GM23338 (cell line): ENCODE results near the gene MLST8. TPM values are rescaled to one million over a fixed set of nuclear protein-coding genes. Genes with fewer than 3 reads are reported as not detected.

Experiments
- ATAC-seq: fragments of 200-7000 bp; cut with Tn5 transposase; 3 replicates; pipeline ENCODE4 v1.9.1; 2020
- DNase-seq: peaks from one replicate; pipeline ENCODE4 v3.0.0-alpha.2; 2015; ENCODE audit warnings: low spot score
- H2AFZ ChIP-seq: fragments of 200-600 bp; sonication (generic); 2 replicates; pipeline ENCODE4 v1.8.0; 2016; ENCODE audit warnings: antibody characterized with exemption, mild to moderate bottlenecking, moderate library complexity
- H3F3A ChIP-seq: fragments of 200-600 bp; sonication (generic); replicated peaks from 2 replicates; pipeline ENCODE4 v1.8.0; 2017; ENCODE audit warnings: antibody characterized with exemption, mixed run types, low read depth
- H3K27ac ChIP-seq: fragments of 200-600 bp; sonication (generic); 2 replicates; pipeline ENCODE4 v1.6.1; 2016; ENCODE audit warnings: low read depth
- H3K27me3 ChIP-seq: fragments of 200-600 bp; sonication (generic); 2 replicates; pipeline ENCODE4 v1.8.0; 2016; ENCODE audit warnings: mild to moderate bottlenecking, mixed run types, moderate library complexity; ENCODE audit not compliant: insufficient read depth
- H3K36me3 ChIP-seq: fragments of 200-600 bp; sonication (generic); 2 replicates; pipeline ENCODE4 v1.8.0; 2016; ENCODE audit warnings: mild to moderate bottlenecking; ENCODE audit not compliant: insufficient read depth
- H3K4me1 ChIP-seq: fragments of 200-600 bp; sonication (generic); 2 replicates; pipeline ENCODE4 v1.8.0; 2016; ENCODE audit warnings: mild to moderate bottlenecking, moderate library complexity; ENCODE audit not compliant: insufficient read depth
- H3K4me2 ChIP-seq: fragments of 200-600 bp; sonication (generic); 2 replicates; pipeline ENCODE4 v1.7.1; 2017; ENCODE audit warnings: mixed run types
- H3K4me3 ChIP-seq: fragments of 200-600 bp; sonication (generic); 2 replicates; pipeline ENCODE4 v1.6.1; 2016; ENCODE audit warnings: mixed run types
- H3K79me2 ChIP-seq: fragments of 200-600 bp; sonication (generic); replicated peaks from 2 replicates; pipeline ENCODE4 v1.8.0; 2017; ENCODE audit warnings: mild to moderate bottlenecking; ENCODE audit not compliant: insufficient read depth
- H3K9me2 ChIP-seq: fragments of 200-600 bp; sonication (generic); 2 replicates; pipeline ENCODE4 v1.8.0; 2017; ENCODE audit not compliant: insufficient read depth
- H4K20me1 ChIP-seq: fragments of 200-600 bp; sonication (generic); replicated peaks from 2 replicates; pipeline ENCODE4 v1.8.0; 2017; ENCODE audit warnings: mild to moderate bottlenecking; ENCODE audit not compliant: insufficient read depth
- H3K27ac Mint-ChIP-seq: 2 replicates; pipeline ENCODE4 v1.8.0; 2020; ENCODE audit warnings: inconsistent platforms, mild to moderate bottlenecking, moderate library complexity, mixed read lengths
- H3K27me3 Mint-ChIP-seq: 3 replicates; pipeline ENCODE4 v1.8.0; 2022; ENCODE audit warnings: low read depth, mild to moderate bottlenecking, moderate library complexity, mixed read lengths, inconsistent platforms; ENCODE audit not compliant: insufficient read depth, poor library complexity
- H3K36me3 Mint-ChIP-seq: 3 replicates; pipeline ENCODE4 v1.8.0; 2021; ENCODE audit warnings: low read depth, mild to moderate bottlenecking, inconsistent platforms, moderate library complexity, mixed read lengths
- H3K4me1 Mint-ChIP-seq: 3 replicates; pipeline ENCODE4 v1.8.0; 2020; ENCODE audit warnings: mild to moderate bottlenecking, inconsistent platforms, mixed read lengths
- H3K4me3 Mint-ChIP-seq: 3 replicates; pipeline ENCODE4 v1.8.0; 2021; ENCODE audit warnings: moderate library complexity, mild to moderate bottlenecking, inconsistent platforms, mixed read lengths
- H3K9me3 Mint-ChIP-seq: 3 replicates; pipeline ENCODE4 v1.8.0; 2020; ENCODE audit warnings: moderate library complexity, mild to moderate bottlenecking, inconsistent platforms, mixed read lengths
- CREB1 ChIP-seq: fragments of 250-450 bp; sonication (Bioruptor Pico); IDR thresholded peaks from 2 replicates; pipeline ENCODE4 v1.5.0; 2020; ENCODE audit warnings: low read depth, mild to moderate bottlenecking, moderate library complexity
- EZH2 ChIP-seq: fragments of 200-600 bp; sonication (generic); IDR thresholded peaks from one replicate; pipeline ENCODE4 v1.8.0; 2017; ENCODE audit warnings: antibody characterized with exemption, mild to moderate bottlenecking, low read depth; ENCODE audit not compliant: unreplicated experiment
- EZH2phosphoT487 ChIP-seq: fragments of 200-600 bp; sonication (generic); IDR thresholded peaks from one replicate; pipeline ENCODE4 v1.8.1; 2018; ENCODE audit warnings: antibody characterized with exemption; ENCODE audit not compliant: unreplicated experiment
- JUNB ChIP-seq: IDR thresholded peaks from one replicate; pipeline ENCODE4 v1.6.1; 2016; ENCODE audit warnings: antibody characterized with exemption; ENCODE audit not compliant: unreplicated experiment
- NANOG ChIP-seq: IDR thresholded peaks from 2 replicates; pipeline ENCODE4 v1.6.1; 2016; ENCODE audit warnings: antibody characterized with exemption, borderline replicate concordance
- POLR2AphosphoS5 ChIP-seq: IDR thresholded peaks from 2 replicates; pipeline ENCODE4 v1.6.1; 2016; ENCODE audit warnings: antibody characterized with exemption, low read depth
- STAT1 ChIP-seq: IDR thresholded peaks from one replicate; pipeline ENCODE4 v1.6.1; 2016; ENCODE audit warnings: antibody characterized with exemption; ENCODE audit not compliant: unreplicated experiment
- ZNF114 ChIP-seq: fragments of 250-450 bp; sonication (Bioruptor Pico); IDR thresholded peaks from 2 replicates; pipeline ENCODE4 v1.5.0; 2020; ENCODE audit warnings: mild to moderate bottlenecking, moderate library complexity
- ZNF331 ChIP-seq: fragments of 250-450 bp; sonication (Bioruptor Pico); IDR thresholded peaks from 2 replicates; pipeline ENCODE4 v1.5.0; 2020; ENCODE audit warnings: low read depth, mild to moderate bottlenecking, moderate library complexity
- polyA plus RNA-seq: library from polyadenylated mRNA; unstranded; fragments of >200 nt; fragmentation: Nextera tagmentation; extraction: Ambion mirVana; gene quantifications from 2 replicates; pipeline ENCODE4 v1.2.1, GENCODE V29; 2016
- total RNA-seq: library from RNA; depleted of rRNA; stranded (reverse); fragments of >200 nt; shearing (Covaris generic); gene quantifications from 2 replicates; pipeline ENCODE4 v1.2.3, GENCODE V29; 2014
- TF ChIP-seq, protein P1 (sequence below): IDR thresholded peaks from one replicate; pipeline ENCODE4 v1.6.1; 2018; ENCODE audit warnings: antibody characterized with exemption; ENCODE audit not compliant: unreplicated experiment
- TF ChIP-seq, protein P2 (sequence below): IDR thresholded peaks from 2 replicates; pipeline ENCODE4 v1.6.1; 2016; ENCODE audit warnings: antibody characterized with exemption
- TF ChIP-seq, protein P3 (sequence below): fragments of 250-450 bp; sonication (Bioruptor Pico); IDR thresholded peaks from 2 replicates; pipeline ENCODE4 v1.5.0; 2020; ENCODE audit warnings: mild to moderate bottlenecking, moderate library complexity
- TF ChIP-seq, protein P4 (sequence below), 2 experiments: fragments of 200-600 bp in 1 of 2; sonication (generic) in 1 of 2; conservative IDR thresholded peaks; 2 replicates each; pipeline versions ENCODE4 v1.5.1 to v1.6.1; 2016 to 2017; ENCODE audit warnings: antibody characterized with exemption in 2 of 2, low read depth in 2 of 2, mild to moderate bottlenecking in 2 of 2, moderate library complexity in 1 of 2

MLST8 gene
- total and polyA plus RNA-seq, 2 experiments from 2014 or later, result 58.8 to 138 TPM

DNA sequence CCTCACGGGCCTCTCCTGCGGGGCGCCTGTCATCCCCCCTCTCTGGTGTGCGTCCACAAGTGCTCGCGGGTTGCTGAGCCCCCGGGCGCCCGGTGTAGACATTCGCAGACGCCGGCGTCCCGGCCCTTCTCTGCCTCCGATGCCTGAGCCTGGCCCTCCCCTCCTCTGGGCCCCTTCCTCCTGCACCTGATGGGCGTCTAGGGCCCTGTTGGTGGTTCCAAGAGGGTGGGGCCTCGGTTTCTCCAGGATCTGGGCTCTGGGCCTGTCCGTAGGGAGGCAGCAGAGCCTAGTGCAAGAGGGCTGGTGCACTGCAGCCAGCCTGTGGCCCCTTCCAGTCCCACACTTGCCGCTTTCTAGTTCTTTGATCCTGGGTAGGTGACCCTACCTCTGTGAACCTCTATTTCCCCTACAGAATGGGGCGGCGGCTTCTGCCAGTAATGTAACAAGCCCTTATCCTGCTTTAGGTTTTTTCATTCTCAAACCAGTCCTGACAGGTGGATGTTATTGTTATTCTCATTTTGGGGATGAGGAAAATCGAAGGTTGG is 18.8 kb downstream of the MLST8 start:
- H3K27me3 ChIP-seq, result no peaks in the 10 kb centered on the region
- H3K4me2 ChIP-seq, result peak overlapping the region; percentile 94
- no peaks in the 10 kb centered on the region for H3K36me3 Mint-ChIP-seq
- TF ChIP-seq, protein P1, sequence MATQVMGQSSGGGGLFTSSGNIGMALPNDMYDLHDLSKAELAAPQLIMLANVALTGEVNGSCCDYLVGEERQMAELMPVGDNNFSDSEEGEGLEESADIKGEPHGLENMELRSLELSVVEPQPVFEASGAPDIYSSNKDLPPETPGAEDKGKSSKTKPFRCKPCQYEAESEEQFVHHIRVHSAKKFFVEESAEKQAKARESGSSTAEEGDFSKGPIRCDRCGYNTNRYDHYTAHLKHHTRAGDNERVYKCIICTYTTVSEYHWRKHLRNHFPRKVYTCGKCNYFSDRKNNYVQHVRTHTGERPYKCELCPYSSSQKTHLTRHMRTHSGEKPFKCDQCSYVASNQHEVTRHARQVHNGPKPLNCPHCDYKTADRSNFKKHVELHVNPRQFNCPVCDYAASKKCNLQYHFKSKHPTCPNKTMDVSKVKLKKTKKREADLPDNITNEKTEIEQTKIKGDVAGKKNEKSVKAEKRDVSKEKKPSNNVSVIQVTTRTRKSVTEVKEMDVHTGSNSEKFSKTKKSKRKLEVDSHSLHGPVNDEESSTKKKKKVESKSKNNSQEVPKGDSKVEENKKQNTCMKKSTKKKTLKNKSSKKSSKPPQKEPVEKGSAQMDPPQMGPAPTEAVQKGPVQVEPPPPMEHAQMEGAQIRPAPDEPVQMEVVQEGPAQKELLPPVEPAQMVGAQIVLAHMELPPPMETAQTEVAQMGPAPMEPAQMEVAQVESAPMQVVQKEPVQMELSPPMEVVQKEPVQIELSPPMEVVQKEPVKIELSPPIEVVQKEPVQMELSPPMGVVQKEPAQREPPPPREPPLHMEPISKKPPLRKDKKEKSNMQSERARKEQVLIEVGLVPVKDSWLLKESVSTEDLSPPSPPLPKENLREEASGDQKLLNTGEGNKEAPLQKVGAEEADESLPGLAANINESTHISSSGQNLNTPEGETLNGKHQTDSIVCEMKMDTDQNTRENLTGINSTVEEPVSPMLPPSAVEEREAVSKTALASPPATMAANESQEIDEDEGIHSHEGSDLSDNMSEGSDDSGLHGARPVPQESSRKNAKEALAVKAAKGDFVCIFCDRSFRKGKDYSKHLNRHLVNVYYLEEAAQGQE, result no peak
- TF ChIP-seq NANOG (no peak), CREB1 (CRISPR knock-in tag) (no peak), ZNF114 (CRISPR knock-in tag) (no peak), ZNF331 (no peak), EZH2 (no peak), EZH2phosphoT487 (no peak), STAT1 (no peak), JUNB (no peak), POLR2AphosphoS5 (no peak)
- TF ChIP-seq, protein P2, sequence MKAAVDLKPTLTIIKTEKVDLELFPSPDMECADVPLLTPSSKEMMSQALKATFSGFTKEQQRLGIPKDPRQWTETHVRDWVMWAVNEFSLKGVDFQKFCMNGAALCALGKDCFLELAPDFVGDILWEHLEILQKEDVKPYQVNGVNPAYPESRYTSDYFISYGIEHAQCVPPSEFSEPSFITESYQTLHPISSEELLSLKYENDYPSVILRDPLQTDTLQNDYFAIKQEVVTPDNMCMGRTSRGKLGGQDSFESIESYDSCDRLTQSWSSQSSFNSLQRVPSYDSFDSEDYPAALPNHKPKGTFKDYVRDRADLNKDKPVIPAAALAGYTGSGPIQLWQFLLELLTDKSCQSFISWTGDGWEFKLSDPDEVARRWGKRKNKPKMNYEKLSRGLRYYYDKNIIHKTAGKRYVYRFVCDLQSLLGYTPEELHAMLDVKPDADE, result no peak
- TF ChIP-seq, protein P3, sequence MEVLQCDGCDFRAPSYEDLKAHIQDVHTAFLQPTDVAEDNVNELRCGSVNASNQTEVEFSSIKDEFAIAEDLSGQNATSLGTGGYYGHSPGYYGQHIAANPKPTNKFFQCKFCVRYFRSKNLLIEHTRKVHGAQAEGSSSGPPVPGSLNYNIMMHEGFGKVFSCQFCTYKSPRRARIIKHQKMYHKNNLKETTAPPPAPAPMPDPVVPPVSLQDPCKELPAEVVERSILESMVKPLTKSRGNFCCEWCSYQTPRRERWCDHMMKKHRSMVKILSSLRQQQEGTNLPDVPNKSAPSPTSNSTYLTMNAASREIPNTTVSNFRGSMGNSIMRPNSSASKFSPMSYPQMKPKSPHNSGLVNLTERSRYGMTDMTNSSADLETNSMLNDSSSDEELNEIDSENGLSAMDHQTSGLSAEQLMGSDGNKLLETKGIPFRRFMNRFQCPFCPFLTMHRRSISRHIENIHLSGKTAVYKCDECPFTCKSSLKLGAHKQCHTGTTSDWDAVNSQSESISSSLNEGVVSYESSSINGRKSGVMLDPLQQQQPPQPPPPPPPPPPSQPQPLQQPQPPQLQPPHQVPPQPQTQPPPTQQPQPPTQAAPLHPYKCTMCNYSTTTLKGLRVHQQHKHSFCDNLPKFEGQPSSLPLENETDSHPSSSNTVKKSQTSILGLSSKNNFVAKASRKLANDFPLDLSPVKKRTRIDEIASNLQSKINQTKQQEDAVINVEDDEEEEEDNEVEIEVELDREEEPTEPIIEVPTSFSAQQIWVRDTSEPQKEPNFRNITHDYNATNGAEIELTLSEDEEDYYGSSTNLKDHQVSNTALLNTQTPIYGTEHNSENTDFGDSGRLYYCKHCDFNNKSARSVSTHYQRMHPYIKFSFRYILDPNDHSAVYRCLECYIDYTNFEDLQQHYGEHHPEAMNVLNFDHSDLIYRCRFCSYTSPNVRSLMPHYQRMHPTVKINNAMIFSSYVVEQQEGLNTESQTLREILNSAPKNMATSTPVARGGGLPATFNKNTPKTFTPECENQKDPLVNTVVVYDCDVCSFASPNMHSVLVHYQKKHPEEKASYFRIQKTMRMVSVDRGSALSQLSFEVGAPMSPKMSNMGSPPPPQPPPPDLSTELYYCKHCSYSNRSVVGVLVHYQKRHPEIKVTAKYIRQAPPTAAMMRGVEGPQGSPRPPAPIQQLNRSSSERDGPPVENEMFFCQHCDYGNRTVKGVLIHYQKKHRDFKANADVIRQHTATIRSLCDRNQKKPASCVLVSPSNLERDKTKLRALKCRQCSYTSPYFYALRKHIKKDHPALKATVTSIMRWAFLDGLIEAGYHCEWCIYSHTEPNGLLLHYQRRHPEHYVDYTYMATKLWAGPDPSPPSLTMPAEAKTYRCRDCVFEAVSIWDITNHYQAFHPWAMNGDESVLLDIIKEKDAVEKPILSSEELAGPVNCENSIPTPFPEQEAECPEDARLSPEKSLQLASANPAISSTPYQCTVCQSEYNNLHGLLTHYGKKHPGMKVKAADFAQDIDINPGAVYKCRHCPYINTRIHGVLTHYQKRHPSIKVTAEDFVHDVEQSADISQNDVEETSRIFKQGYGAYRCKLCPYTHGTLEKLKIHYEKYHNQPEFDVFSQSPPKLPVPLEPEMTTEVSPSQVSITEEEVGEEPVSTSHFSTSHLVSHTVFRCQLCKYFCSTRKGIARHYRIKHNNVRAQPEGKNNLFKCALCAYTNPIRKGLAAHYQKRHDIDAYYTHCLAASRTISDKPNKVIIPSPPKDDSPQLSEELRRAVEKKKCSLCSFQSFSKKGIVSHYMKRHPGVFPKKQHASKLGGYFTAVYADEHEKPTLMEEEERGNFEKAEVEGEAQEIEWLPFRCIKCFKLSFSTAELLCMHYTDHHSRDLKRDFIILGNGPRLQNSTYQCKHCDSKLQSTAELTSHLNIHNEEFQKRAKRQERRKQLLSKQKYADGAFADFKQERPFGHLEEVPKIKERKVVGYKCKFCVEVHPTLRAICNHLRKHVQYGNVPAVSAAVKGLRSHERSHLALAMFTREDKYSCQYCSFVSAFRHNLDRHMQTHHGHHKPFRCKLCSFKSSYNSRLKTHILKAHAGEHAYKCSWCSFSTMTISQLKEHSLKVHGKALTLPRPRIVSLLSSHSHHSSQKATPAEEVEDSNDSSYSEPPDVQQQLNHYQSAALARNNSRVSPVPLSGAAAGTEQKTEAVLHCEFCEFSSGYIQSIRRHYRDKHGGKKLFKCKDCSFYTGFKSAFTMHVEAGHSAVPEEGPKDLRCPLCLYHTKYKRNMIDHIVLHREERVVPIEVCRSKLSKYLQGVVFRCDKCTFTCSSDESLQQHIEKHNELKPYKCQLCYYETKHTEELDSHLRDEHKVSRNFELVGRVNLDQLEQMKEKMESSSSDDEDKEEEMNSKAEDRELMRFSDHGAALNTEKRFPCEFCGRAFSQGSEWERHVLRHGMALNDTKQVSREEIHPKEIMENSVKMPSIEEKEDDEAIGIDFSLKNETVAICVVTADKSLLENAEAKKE (CRISPR knock-in tag), result no peak
- TF ChIP-seq, protein P4, sequence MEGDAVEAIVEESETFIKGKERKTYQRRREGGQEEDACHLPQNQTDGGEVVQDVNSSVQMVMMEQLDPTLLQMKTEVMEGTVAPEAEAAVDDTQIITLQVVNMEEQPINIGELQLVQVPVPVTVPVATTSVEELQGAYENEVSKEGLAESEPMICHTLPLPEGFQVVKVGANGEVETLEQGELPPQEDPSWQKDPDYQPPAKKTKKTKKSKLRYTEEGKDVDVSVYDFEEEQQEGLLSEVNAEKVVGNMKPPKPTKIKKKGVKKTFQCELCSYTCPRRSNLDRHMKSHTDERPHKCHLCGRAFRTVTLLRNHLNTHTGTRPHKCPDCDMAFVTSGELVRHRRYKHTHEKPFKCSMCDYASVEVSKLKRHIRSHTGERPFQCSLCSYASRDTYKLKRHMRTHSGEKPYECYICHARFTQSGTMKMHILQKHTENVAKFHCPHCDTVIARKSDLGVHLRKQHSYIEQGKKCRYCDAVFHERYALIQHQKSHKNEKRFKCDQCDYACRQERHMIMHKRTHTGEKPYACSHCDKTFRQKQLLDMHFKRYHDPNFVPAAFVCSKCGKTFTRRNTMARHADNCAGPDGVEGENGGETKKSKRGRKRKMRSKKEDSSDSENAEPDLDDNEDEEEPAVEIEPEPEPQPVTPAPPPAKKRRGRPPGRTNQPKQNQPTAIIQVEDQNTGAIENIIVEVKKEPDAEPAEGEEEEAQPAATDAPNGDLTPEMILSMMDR (conservative IDR thresholded peaks at IDR 0.05; ENCODE audit: low read depth in 2 of 2), result no peak
- H3F3A ChIP-seq, result peaks cover 5% of the 10 kb centered on the region; the same call in 1 of the 2 replicates
- no peaks in the 10 kb centered on the region; the same call in 2 of the 3 replicates for H3K4me1 Mint-ChIP-seq
- H3K4me3 ChIP-seq, result peak overlapping the region; percentile 98
- H3K27me3 Mint-ChIP-seq, result peaks cover 13% of the 10 kb centered on the region
- H3K27ac ChIP-seq, result peak overlapping the region; percentile 81; the same call in 1 of the 2 replicates
- H3K9me3 Mint-ChIP-seq, result no peaks in the 10 kb centered on the region
- no peaks in the 10 kb centered on the region for H3K36me3 ChIP-seq
- H3K4me3 Mint-ChIP-seq, result peak overlapping the region; percentile 78
- no peaks in the 10 kb centered on the region; the same call in 1 of the 2 replicates for H3K4me1 ChIP-seq
- peaks cover 5% of the 10 kb centered on the region for H4K20me1 ChIP-seq
- H3K27ac Mint-ChIP-seq, result peak overlapping the region; percentile 18; the same call in 1 of the 2 replicates
- H2AFZ ChIP-seq, result peak overlapping the region; percentile 85
- ATAC-seq (peak; percentile 54), DNase-seq (peak; percentile 59)
- peaks cover 44% of the 10 kb centered on the region for H3K79me2 ChIP-seq
- no peaks in the 10 kb centered on the region for H3K9me2 ChIP-seq
